HG02852 (cell line): ENCODE results near the gene KLHDC8B.

ENCODE experiments used
- ATAC-seq: cut with Tn5 transposase; IDR thresholded peaks from one replicate; pipeline ENCODE4 v1.9.1; 2021; ENCODE audit warnings: mild to moderate bottlenecking, moderate library complexity; ENCODE audit not compliant: unreplicated experiment

Gene KLHDC8B

GRCh38 chr3:49158103-49158709 is 13.2 kb upstream of the KLHDC8B start:
- ATAC-seq: no peak

- no peak for ATAC-seq
Measured at GRCh38 chr3:49158792-49159191, 12.6 kb upstream of the KLHDC8B start.

- ATAC-seq: no peak
Measured at GRCh38 chr3:49161197-49161596, 10.2 kb upstream of the KLHDC8B start.

GRCh38 chr3:49161808-49162530 is 9.4 kb upstream of the KLHDC8B start:
- ATAC-seq: no peak

- ATAC-seq: no peak
Measured at GRCh38 chr3:49162751-49163419, 8.5 kb upstream of the KLHDC8B start.

GRCh38 chr3:49163609-49164008 is 7.8 kb upstream of the KLHDC8B start:
- ATAC-seq: no peak

- no peak for ATAC-seq
Measured at GRCh38 chr3:49164983-49165720, 6.2 kb upstream of the KLHDC8B start.

- ATAC-seq: peak; percentile 79
Measured at GRCh38 chr3:49165771-49166751, 5.3 kb upstream of the KLHDC8B start, which contains the start of gene CCDC71. TSS of gene CCDC71 (minus strand) at chr3:49166331. CDS start at chr3:49164208, 2,123 bp downstream.

GRCh38 chr3:49166752-49167556 is 4.4 kb upstream of the KLHDC8B start:
- ATAC-seq: no peak

GRCh38 chr3:49170744-49171118 is 667 bp upstream of the KLHDC8B start:
- ATAC-seq: no peak

- ATAC-seq: no peak
Measured at GRCh38 chr3:49171775-49172500, 540 bp downstream of the KLHDC8B start.

- ATAC-seq: no peak
Measured at GRCh38 chr3:49172551-49173041, 1.2 kb downstream of the KLHDC8B start.

GRCh38 chr3:49173116-49173791 is 1.9 kb downstream of the KLHDC8B start:
- no peak for ATAC-seq

- no peak for ATAC-seq
Measured at GRCh38 chr3:49173792-49174170, 2.4 kb downstream of the KLHDC8B start.

GRCh38 chr3:49174397-49174985 is 3.1 kb downstream of the KLHDC8B start:
- no peak for ATAC-seq

- no peak for ATAC-seq
Measured at GRCh38 chr3:49175530-49175929, 4.1 kb downstream of the KLHDC8B start.

GRCh38 chr3:49177073-49177472 is 5.7 kb downstream of the KLHDC8B start:
- ATAC-seq: no peak

- no peak for ATAC-seq
Measured at GRCh38 chr3:49180116-49180515, 8.7 kb downstream of the KLHDC8B start.
